GM23338 (cell line): Measurements from ENCODE around the gene ARSD. TPM values are rescaled to one million over a fixed set of nuclear protein-coding genes. Genes with fewer than 3 reads are reported as not detected.
A peak's percentile ranks its signal among the peaks of the same experiment; 100 is the strongest.
"Not testable (repeated sequence)": the region's sequence is repeated elsewhere in the genome, so short reads cannot be mapped to it uniquely, and the experiment has no call there.

Experiments
- ATAC-seq: fragments of 200-7000 bp; cut with Tn5 transposase; 3 replicates; pipeline ENCODE4 v1.9.1; 2020
- DNase-seq: peaks from one replicate; pipeline ENCODE4 v3.0.0-alpha.2; 2015; ENCODE audit warnings: low spot score
- H2AFZ ChIP-seq: fragments of 200-600 bp; sonication (generic); 2 replicates; pipeline ENCODE4 v1.8.0; 2016; ENCODE audit warnings: antibody characterized with exemption, mild to moderate bottlenecking, moderate library complexity
- H3F3A ChIP-seq: fragments of 200-600 bp; sonication (generic); replicated peaks from 2 replicates; pipeline ENCODE4 v1.8.0; 2017; ENCODE audit warnings: antibody characterized with exemption, mixed run types, low read depth
- H3K27ac ChIP-seq: fragments of 200-600 bp; sonication (generic); 2 replicates; pipeline ENCODE4 v1.6.1; 2016; ENCODE audit warnings: low read depth
- H3K27me3 ChIP-seq: fragments of 200-600 bp; sonication (generic); 2 replicates; pipeline ENCODE4 v1.8.0; 2016; ENCODE audit warnings: mild to moderate bottlenecking, mixed run types, moderate library complexity; ENCODE audit not compliant: insufficient read depth
- H3K36me3 ChIP-seq: fragments of 200-600 bp; sonication (generic); 2 replicates; pipeline ENCODE4 v1.8.0; 2016; ENCODE audit warnings: mild to moderate bottlenecking; ENCODE audit not compliant: insufficient read depth
- H3K4me1 ChIP-seq: fragments of 200-600 bp; sonication (generic); 2 replicates; pipeline ENCODE4 v1.8.0; 2016; ENCODE audit warnings: mild to moderate bottlenecking, moderate library complexity; ENCODE audit not compliant: insufficient read depth
- H3K4me2 ChIP-seq: fragments of 200-600 bp; sonication (generic); 2 replicates; pipeline ENCODE4 v1.7.1; 2017; ENCODE audit warnings: mixed run types
- H3K4me3 ChIP-seq: fragments of 200-600 bp; sonication (generic); 2 replicates; pipeline ENCODE4 v1.6.1; 2016; ENCODE audit warnings: mixed run types
- H3K79me2 ChIP-seq: fragments of 200-600 bp; sonication (generic); replicated peaks from 2 replicates; pipeline ENCODE4 v1.8.0; 2017; ENCODE audit warnings: mild to moderate bottlenecking; ENCODE audit not compliant: insufficient read depth
- H3K9me2 ChIP-seq: fragments of 200-600 bp; sonication (generic); 2 replicates; pipeline ENCODE4 v1.8.0; 2017; ENCODE audit not compliant: insufficient read depth
- H4K20me1 ChIP-seq: fragments of 200-600 bp; sonication (generic); replicated peaks from 2 replicates; pipeline ENCODE4 v1.8.0; 2017; ENCODE audit warnings: mild to moderate bottlenecking; ENCODE audit not compliant: insufficient read depth
- H3K27ac Mint-ChIP-seq: 2 replicates; pipeline ENCODE4 v1.8.0; 2020; ENCODE audit warnings: inconsistent platforms, mild to moderate bottlenecking, moderate library complexity, mixed read lengths
- H3K27me3 Mint-ChIP-seq: 3 replicates; pipeline ENCODE4 v1.8.0; 2022; ENCODE audit warnings: low read depth, mild to moderate bottlenecking, moderate library complexity, mixed read lengths, inconsistent platforms; ENCODE audit not compliant: insufficient read depth, poor library complexity
- H3K36me3 Mint-ChIP-seq: 3 replicates; pipeline ENCODE4 v1.8.0; 2021; ENCODE audit warnings: low read depth, mild to moderate bottlenecking, inconsistent platforms, moderate library complexity, mixed read lengths
- H3K4me1 Mint-ChIP-seq: 3 replicates; pipeline ENCODE4 v1.8.0; 2020; ENCODE audit warnings: mild to moderate bottlenecking, inconsistent platforms, mixed read lengths
- H3K4me3 Mint-ChIP-seq: 3 replicates; pipeline ENCODE4 v1.8.0; 2021; ENCODE audit warnings: moderate library complexity, mild to moderate bottlenecking, inconsistent platforms, mixed read lengths
- H3K9me3 Mint-ChIP-seq: 3 replicates; pipeline ENCODE4 v1.8.0; 2020; ENCODE audit warnings: moderate library complexity, mild to moderate bottlenecking, inconsistent platforms, mixed read lengths
- CREB1 ChIP-seq: fragments of 250-450 bp; sonication (Bioruptor Pico); IDR thresholded peaks from 2 replicates; pipeline ENCODE4 v1.5.0; 2020; ENCODE audit warnings: low read depth, mild to moderate bottlenecking, moderate library complexity
- ETS1 ChIP-seq: IDR thresholded peaks from 2 replicates; pipeline ENCODE4 v1.6.1; 2016; ENCODE audit warnings: antibody characterized with exemption
- EZH2 ChIP-seq: fragments of 200-600 bp; sonication (generic); IDR thresholded peaks from one replicate; pipeline ENCODE4 v1.8.0; 2017; ENCODE audit warnings: antibody characterized with exemption, mild to moderate bottlenecking, low read depth; ENCODE audit not compliant: unreplicated experiment
- JUNB ChIP-seq: IDR thresholded peaks from one replicate; pipeline ENCODE4 v1.6.1; 2016; ENCODE audit warnings: antibody characterized with exemption; ENCODE audit not compliant: unreplicated experiment
- NANOG ChIP-seq: IDR thresholded peaks from 2 replicates; pipeline ENCODE4 v1.6.1; 2016; ENCODE audit warnings: antibody characterized with exemption, borderline replicate concordance
- POLR2AphosphoS5 ChIP-seq: IDR thresholded peaks from 2 replicates; pipeline ENCODE4 v1.6.1; 2016; ENCODE audit warnings: antibody characterized with exemption, low read depth
- ZNF114 ChIP-seq: fragments of 250-450 bp; sonication (Bioruptor Pico); IDR thresholded peaks from 2 replicates; pipeline ENCODE4 v1.5.0; 2020; ENCODE audit warnings: mild to moderate bottlenecking, moderate library complexity
- ZNF331 ChIP-seq: fragments of 250-450 bp; sonication (Bioruptor Pico); IDR thresholded peaks from 2 replicates; pipeline ENCODE4 v1.5.0; 2020; ENCODE audit warnings: low read depth, mild to moderate bottlenecking, moderate library complexity
- ZNF462 ChIP-seq: fragments of 250-450 bp; sonication (Bioruptor Pico); IDR thresholded peaks from 2 replicates; pipeline ENCODE4 v1.5.0; 2020; ENCODE audit warnings: mild to moderate bottlenecking, moderate library complexity
- polyA plus RNA-seq: library from polyadenylated mRNA; unstranded; fragments of >200 nt; fragmentation: Nextera tagmentation; extraction: Ambion mirVana; gene quantifications from 2 replicates; pipeline ENCODE4 v1.2.1, GENCODE V29; 2016
- total RNA-seq: library from RNA; depleted of rRNA; stranded (reverse); fragments of >200 nt; shearing (Covaris generic); gene quantifications from 2 replicates; pipeline ENCODE4 v1.2.3, GENCODE V29; 2014
- TF ChIP-seq, protein P1 (sequence below), 2 experiments: fragments of 200-600 bp in 1 of 2; sonication (generic) in 1 of 2; conservative IDR thresholded peaks; 2 replicates each; pipeline versions ENCODE4 v1.5.1 to v1.6.1; 2016 to 2017; ENCODE audit warnings: antibody characterized with exemption in 2 of 2, low read depth in 2 of 2, mild to moderate bottlenecking in 2 of 2, moderate library complexity in 1 of 2

ARSD gene
- total and polyA plus RNA-seq, 2 experiments from 2014 or later = 1.3 to 1.7 TPM

DNA sequence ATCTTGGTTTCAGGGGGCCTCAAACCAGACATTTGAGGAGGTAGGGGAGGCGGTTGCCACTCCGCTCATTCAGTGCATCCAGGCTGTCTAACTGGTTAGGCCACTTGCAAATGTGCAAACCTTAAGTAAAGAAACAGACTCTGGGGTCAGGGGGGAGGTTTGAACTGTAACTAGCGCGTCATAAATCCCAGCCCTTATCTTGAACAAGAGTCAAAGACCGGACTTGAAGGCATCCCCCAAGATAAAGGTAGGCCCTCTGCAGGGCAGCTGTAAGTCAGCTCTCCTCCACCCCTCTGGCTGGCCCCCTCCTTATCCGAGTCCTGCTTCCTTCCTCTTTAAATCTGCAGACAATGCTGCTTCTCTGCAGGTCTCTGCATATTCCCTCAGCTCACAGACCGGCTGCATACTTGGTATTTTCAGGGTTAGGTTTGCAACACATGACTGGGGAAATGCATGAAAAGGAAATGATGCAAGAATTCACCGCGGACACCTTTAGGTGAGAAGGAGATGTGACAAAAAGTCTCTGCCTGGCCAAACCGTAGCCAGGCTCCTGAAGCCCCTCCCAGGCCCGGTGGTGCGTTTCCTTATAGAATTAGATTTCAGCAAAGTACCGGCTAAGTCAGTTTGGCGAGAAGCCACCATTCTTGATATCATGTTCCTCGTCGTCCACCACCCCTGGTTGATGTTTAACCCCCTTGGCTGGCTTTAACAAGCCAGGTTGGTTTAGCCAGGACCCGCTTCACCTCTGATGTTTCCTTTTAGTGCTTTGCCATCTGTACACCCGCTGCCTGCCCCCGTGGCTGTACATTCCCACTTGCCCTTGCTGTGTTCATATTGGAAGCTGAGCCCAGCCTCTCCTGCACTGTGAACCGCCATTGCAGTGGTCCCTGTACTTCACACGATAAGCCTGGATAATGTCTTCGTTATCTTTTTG, 31.2 kb downstream of the ARSD start:
- not testable (repeated sequence) for H3K9me3 Mint-ChIP-seq, H3K36me3 ChIP-seq, H2AFZ ChIP-seq, H3K9me2 ChIP-seq, H3K79me2 ChIP-seq, H3K27me3 Mint-ChIP-seq, H3F3A ChIP-seq, H4K20me1 ChIP-seq, H3K27me3 ChIP-seq, H3K4me1 ChIP-seq
- Histone ChIP-seq H3K27ac (peak overlapping the region; percentile 97), H3K4me3 (0 out of 2 replicates have a peak overlapping the region, but pooled peaks have one; percentile 11), H3K4me2 (peak overlapping the region; percentile 55)
- Mint-ChIP-seq H3K27ac (peak overlapping the region; percentile 99), H3K4me1 (peaks cover 20% of the 10 kb centered on the region), H3K36me3 (peaks cover 22% of the 10 kb centered on the region), H3K4me3 (peak overlapping the region; percentile 36; the same call in 2 of the 3 replicates)
- TF ChIP-seq, protein P1, sequence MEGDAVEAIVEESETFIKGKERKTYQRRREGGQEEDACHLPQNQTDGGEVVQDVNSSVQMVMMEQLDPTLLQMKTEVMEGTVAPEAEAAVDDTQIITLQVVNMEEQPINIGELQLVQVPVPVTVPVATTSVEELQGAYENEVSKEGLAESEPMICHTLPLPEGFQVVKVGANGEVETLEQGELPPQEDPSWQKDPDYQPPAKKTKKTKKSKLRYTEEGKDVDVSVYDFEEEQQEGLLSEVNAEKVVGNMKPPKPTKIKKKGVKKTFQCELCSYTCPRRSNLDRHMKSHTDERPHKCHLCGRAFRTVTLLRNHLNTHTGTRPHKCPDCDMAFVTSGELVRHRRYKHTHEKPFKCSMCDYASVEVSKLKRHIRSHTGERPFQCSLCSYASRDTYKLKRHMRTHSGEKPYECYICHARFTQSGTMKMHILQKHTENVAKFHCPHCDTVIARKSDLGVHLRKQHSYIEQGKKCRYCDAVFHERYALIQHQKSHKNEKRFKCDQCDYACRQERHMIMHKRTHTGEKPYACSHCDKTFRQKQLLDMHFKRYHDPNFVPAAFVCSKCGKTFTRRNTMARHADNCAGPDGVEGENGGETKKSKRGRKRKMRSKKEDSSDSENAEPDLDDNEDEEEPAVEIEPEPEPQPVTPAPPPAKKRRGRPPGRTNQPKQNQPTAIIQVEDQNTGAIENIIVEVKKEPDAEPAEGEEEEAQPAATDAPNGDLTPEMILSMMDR (conservative IDR thresholded peaks at IDR 0.05; ENCODE audit: low read depth in 2 of 2) = 0 out of 4 replicates have a peak, but pooled peaks of 1 of the 2 experiments have one; percentile 7
- DNase-seq = peak; percentile 61
- ATAC-seq = peak; percentile 97

DNA sequence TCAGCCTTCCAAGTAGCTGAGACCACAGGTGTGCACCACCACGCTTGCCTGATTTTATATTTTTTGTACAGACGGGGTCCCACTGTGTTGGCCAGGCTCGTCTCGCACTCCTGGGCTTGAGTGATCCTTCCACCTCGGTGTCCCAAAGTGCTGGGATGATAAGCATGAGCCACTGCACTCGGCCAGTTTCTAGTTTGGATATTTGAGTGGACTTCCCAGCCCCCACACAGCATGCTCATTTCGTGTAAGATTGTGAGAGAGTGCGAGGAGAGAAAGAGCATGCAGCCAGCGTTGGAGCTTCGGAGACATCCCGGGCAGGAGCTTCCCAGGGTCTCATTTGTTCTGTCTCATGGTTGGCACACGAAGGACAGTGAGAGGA, 31.8 kb downstream of the ARSD start:
- peak overlapping the region; percentile 17; the same call in 1 of the 3 replicates for H3K4me3 Mint-ChIP-seq
- Histone ChIP-seq H4K20me1 (no peaks in the 10 kb centered on the region), H3K36me3 (no peaks in the 10 kb centered on the region), H2AFZ (no peak overlapping the region), H3K27me3 (no peaks in the 10 kb centered on the region), H3K9me2 (no peaks in the 10 kb centered on the region), H3K4me1 (peaks cover 4% of the 10 kb centered on the region; the same call in 1 of the 2 replicates), H3K4me3 (no peak overlapping the region), H3K79me2 (no peaks in the 10 kb centered on the region), H3F3A (0 out of 2 replicates have a peak, but pooled peaks cover 3% of the 10 kb centered on the region), H3K4me2 (peak overlapping the region; percentile 55; the same call in 1 of the 2 replicates), H3K27ac (peak overlapping the region; percentile 97)
- peak overlapping the region; percentile 99 for H3K27ac Mint-ChIP-seq
- no peak for ATAC-seq
- peaks cover 4% of the 10 kb centered on the region; the same call in 2 of the 3 replicates for H3K9me3 Mint-ChIP-seq
- no peaks in the 10 kb centered on the region for H3K27me3 Mint-ChIP-seq
- peaks cover 21% of the 10 kb centered on the region for H3K36me3 Mint-ChIP-seq
- H3K4me1 Mint-ChIP-seq = peaks cover 20% of the 10 kb centered on the region
- DNase-seq = no peak
- TF ChIP-seq ZNF331 = no peak
- TF ChIP-seq EZH2 = no peak
- no peak for TF ChIP-seq ZNF114
- no peak for TF ChIP-seq NANOG
- TF ChIP-seq JUNB = no peak
- no peak for TF ChIP-seq POLR2AphosphoS5
- no peak for TF ChIP-seq CREB1
- no peak for TF ChIP-seq ETS1
- TF ChIP-seq ZNF462 (CRISPR knock-in tag) = no peak
